Activated naive CD4-positive, alpha-beta T cell treated with anti-CD3 and anti-CD28 coated beads, Interleukin-2, amount 50 U/mL, for 72 hours (primary cell): Measurements from ENCODE around the gene GNAO1. TPM values are rescaled to one million over a fixed set of nuclear protein-coding genes. Genes with fewer than 3 reads are reported as not detected.
A peak's percentile ranks its signal among the peaks of the same experiment; 100 is the strongest.

ENCODE experiments used
- ATAC-seq, 2 donors: fragments of 150-1000 bp; cut with Tn5 transposase; 2 replicates each; pipeline ENCODE4 v1.10.0; 2021; ENCODE audit warnings: mild to moderate bottlenecking in 2 of 2, moderate library complexity in 2 of 2
- DNase-seq, 2 donors: peaks; one replicate each; pipeline ENCODE4 v3.0.0; 2021 to 2022; ENCODE audit warnings: low spot score in 2 of 2
- H3K27ac Mint-ChIP-seq, 2 donors: one replicate each; pipeline ENCODE4 v1.8.0; 2022; ENCODE audit warnings: mild to moderate bottlenecking in 2 of 2, mixed read lengths in 2 of 2
- H3K36me3 Mint-ChIP-seq, 2 donors: one replicate each; pipeline ENCODE4 v1.8.0; 2022; ENCODE audit warnings: mixed read lengths in 2 of 2
- H3K9me3 Mint-ChIP-seq, 2 donors: one replicate each; pipeline ENCODE4 v1.8.0; 2022; ENCODE audit warnings: mixed read lengths in 2 of 2
- total RNA-seq, 2 donors: library from RNA; stranded (reverse); gene quantifications; one replicate each; pipeline ENCODE4 v1.2.3, GENCODE V29; 2022

GNAO1 gene
- total RNA-seq, 2 donors from 2014 or later = 0.25 to 0.37 TPM

DNA sequence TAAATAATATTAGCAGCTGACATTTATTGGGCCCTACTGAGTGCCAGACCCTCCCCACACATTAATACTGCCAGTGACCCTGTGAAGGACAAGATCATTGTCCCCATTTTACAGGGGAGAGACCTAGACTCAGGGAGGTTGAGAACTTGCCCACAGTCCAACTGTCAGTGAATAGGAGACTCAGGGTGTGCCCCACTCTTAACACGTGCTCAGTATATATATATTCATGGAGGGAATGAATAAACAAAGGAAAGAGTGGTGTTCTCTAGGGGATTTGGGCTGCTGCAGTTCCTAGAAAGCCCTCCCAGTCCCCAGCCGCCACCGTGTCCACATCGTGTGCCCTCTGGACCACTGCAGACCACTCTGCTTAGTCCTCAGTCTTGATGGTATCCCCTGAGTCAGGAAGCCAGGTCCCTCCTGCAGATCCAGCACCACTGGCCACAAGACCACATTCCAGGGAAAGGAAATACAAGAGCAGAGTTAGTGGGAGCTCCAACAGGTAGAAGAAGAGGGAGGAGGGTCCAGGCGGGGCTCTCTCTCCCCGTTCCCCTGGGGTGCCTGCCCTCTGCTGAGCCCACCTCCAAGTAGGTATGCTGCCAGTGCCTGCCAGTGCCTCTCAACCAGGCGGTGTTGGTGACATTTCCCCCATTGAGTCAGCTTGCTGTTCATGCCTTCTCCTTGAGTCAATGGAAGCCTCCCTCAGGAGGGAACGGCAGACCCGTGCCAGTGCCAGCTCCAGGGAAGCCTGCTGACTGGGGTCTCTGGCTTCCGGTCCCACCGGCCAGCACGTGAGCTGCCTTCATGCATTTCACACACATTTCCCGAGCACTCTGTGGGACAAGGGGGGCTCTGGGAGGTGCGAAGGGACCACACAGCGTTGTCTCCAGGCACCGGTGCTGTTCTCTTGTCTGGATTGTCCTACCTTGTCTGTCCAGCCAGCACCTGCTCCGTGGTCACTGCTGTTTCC lies 75.6 kb downstream of the GNAO1 start:
- H3K36me3 Mint-ChIP-seq = no peaks in the 10 kb centered on the region
- DNase-seq (no peak), ATAC-seq (no peak)
- H3K9me3 Mint-ChIP-seq = no peaks in the 10 kb centered on the region
- H3K27ac Mint-ChIP-seq = no peak overlapping the region

DNA sequence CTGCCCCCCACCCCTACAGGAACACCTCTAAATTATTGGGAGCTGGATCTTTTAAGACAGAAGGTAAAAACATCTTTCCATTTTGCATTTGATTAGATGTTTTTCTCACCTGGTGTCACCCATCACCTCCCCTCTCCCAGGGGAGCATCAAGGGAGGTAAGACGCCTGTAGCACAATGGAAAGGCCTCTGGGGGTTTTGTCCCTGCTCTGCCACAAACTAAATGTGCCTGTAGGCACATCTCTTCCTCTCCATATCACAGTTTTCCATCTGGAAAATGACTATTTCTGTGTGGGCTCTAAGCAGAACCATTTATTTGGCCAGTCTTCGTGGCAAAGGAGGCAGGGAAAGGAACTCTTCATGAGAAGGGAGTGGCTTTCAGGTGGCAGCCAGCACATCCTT lies 76.6 kb downstream of the GNAO1 start:
- DNase-seq (no peak), ATAC-seq (no peak)
- H3K27ac Mint-ChIP-seq = no peak overlapping the region
- no peaks in the 10 kb centered on the region for H3K9me3 Mint-ChIP-seq
- no peaks in the 10 kb centered on the region for H3K36me3 Mint-ChIP-seq

DNA sequence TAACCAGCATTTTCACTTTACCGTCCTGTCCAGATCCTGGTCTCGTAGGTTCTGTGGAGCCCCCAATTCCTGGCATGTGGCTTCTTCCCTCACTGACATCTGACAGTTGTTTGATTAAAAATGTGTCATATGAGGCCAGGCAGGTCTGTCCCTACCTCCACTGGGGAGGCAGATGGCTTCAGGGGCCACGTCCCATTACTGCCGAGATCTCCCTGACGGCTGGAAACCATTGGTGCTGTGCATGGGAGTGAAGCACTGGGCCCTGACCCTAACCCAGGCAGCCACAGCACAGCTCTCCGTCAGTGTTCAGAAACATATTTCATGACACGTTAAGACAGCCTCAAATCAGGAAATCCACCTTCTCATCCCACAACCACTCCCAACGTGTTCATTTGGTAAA lies 77.5 kb downstream of the GNAO1 start:
- ATAC-seq (no peak), DNase-seq (no peak)
- Mint-ChIP-seq H3K27ac (no peak overlapping the region), H3K36me3 (no peaks in the 10 kb centered on the region), H3K9me3 (peaks cover 0 to under 1% of the 10 kb centered on the region in 2 donors)

DNA sequence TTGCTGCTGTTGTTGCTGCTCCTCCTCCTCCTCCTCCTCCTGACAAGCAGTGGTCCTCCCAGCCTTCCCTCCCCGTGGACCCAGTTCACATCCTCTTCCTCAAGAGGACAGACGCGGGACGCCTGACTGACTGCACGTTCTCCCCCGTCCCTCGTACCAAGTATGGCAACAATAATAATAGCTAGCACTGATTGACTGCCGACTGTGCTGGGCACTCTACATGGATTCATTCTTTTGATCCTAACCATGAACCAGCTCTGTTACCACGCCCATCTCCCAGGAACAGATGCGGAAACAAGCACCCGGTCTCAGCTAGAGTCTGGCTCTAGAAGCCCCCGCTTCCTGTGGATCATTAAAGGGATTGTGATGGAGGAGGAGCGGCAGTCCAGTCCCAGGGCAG lies 78.0 kb downstream of the GNAO1 start:
- peaks cover 0 to 4% of the 10 kb centered on the region in 2 donors for H3K9me3 Mint-ChIP-seq
- H3K36me3 Mint-ChIP-seq = peaks cover 0 to 4% of the 10 kb centered on the region in 2 donors
- ATAC-seq (no peak), DNase-seq (no peak)
- H3K27ac Mint-ChIP-seq = no peak overlapping the region

DNA sequence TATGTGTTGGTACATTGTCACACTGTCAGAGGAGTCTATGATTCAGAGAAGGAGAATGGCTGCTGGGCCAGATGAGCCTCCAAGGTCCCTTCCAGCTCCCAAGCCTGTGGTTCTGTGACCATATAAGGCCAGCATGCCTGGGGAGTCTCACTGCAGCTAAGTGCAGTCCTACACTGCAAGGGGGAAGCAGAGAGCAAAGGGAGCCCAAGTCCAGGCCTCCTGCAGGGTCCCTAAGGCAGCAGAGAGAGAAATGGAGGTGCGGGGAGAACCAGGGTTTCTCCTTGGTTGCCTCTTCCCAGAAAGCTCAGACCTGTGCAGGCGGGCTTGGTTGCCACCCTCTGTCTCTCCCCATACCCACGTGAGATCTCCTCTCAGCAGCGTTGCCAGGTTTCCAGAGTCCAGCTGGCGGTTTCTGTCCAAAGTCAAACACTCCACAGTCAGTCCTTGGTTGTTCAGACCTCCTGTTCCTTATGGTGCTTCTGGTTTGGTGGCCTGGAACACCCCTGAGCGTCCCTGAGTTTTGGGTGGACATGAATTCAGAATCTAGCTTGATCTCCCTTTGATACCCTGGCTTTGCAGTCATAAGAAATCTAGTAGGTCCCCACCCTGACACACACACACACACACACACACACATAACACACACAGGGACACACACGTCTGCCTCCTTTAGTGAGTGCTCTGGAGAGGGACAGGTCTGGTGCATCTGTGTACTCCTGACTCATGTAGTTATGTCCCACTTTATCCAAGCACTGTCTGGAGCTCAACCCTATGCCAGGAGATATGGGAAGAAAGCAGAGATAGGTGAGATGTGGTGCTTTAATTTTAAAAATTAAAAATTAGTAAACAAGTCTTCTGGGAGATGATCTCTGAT lies 78.8 kb downstream of the GNAO1 start:
- peaks cover 0 to 4% of the 10 kb centered on the region in 2 donors for H3K9me3 Mint-ChIP-seq
- DNase-seq (no peak), ATAC-seq (no peak)
- H3K36me3 Mint-ChIP-seq = peaks cover 0 to 6% of the 10 kb centered on the region in 2 donors
- no peak overlapping the region for H3K27ac Mint-ChIP-seq

DNA sequence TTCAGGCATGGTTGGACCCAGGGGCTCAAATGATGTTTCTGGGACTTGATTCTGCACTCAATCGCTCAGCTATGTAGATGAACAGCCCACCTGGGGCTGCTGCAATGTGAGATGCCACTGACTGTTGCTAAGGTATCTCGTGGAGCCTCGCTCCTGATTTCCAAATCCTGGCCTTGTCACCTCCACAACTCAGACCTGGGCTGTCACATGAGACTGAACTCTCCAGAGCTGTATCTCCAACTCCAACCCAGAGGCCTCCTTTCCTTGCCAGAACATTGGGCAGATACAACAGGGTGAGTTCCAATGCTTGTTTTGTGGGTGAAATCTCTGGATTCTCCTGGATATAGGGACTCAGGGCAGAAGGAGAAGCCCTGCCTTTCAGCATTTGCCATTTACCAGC lies 79.5 kb downstream of the GNAO1 start:
- H3K36me3 Mint-ChIP-seq = peaks cover 0 to 6% of the 10 kb centered on the region in 2 donors
- no peak overlapping the region for H3K27ac Mint-ChIP-seq
- DNase-seq = no peak
- ATAC-seq = no peak
- peaks cover 0 to 4% of the 10 kb centered on the region in 2 donors for H3K9me3 Mint-ChIP-seq

DNA sequence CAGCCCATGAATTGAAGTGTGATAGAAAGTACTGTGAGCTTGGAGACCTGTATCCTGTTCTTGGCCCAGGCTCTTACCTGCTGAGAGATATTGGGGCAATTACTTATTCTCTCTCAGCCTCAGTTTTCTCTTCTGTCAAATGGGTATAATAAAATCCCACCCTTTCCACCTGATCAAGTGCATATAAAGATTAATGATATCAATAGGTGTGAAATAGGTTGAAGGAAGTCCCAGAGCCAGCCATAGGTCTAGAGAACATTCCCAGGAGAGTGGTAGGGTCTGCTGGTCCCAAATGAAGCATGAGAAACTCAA lies 81.2 kb downstream of the GNAO1 start:
- peaks cover 0 to 4% of the 10 kb centered on the region in 2 donors for H3K9me3 Mint-ChIP-seq
- ATAC-seq (no peak), DNase-seq (no peak)
- H3K36me3 Mint-ChIP-seq = peaks cover 0 to 6% of the 10 kb centered on the region in 2 donors
- no peak overlapping the region for H3K27ac Mint-ChIP-seq

DNA sequence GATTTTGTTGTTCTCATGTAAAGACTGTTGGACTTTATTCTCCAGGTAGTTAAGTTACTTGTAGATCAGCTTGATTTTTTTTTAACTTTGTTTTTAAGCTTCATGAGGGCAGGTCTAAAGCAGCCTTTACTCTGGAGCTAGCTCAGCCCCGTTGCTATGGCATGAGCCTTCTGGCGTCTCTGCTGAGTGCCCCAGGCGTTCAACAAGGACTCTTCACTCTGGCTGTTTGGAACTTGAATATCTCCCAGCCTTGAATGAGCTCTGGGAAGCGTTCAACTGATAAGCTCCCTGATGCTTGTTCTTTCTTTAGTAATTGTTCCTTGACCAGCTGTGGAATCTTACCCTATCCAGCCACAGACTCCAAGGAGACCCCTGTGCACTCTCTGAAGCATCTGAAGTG lies 82.3 kb downstream of the GNAO1 start:
- peaks cover 0 to 6% of the 10 kb centered on the region in 2 donors for H3K36me3 Mint-ChIP-seq
- no peak for ATAC-seq
- H3K27ac Mint-ChIP-seq = no peak overlapping the region
- DNase-seq = no peak
- peaks cover 0 to 4% of the 10 kb centered on the region in 2 donors for H3K9me3 Mint-ChIP-seq

DNA sequence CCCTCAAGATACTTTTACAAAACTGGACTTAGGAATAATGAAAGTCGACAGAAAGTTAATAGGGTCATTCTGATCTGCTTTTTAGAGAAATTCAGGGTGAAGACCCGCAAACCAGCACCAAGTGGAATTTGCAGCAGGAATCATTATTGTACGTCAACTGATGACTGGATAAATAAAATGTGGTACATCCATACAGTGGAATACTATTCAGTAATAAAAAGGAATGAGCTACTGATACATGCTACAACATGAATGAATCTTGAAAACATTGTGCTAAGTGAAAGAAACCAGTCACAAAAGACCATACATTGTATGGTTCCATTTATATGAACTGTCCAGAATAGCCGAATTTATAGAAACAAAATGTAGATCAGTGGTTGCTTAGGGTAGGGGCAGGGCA lies 83.1 kb downstream of the GNAO1 start:
- Mint-ChIP-seq H3K36me3 (peaks cover 0 to 6% of the 10 kb centered on the region in 2 donors), H3K9me3 (peaks cover 0 to 4% of the 10 kb centered on the region in 2 donors), H3K27ac (no peak overlapping the region)
- DNase-seq = no peak
- no peak for ATAC-seq

DNA sequence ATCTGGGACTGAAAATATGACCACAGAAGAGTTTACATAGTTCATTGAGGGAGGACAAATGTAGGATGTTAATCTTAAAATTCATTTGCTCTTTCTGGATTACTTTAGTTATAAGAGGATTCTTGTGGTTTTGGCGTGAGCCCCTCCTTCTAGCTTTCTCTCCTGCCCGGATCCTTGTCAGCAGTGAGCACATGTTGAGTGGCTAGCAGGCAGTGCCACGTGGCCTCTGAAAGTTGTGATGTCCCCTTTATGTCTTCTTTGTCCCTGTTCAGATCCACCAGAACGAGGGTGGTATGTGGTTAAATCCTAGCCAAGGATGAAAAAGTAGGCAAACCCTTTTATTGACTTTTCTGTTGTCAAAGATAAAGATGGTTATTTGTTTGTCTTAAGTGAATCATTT lies 83.8 kb downstream of the GNAO1 start:
- Mint-ChIP-seq H3K27ac (no peak overlapping the region), H3K36me3 (peaks cover 0 to 6% of the 10 kb centered on the region in 2 donors), H3K9me3 (peaks cover 0 to 4% of the 10 kb centered on the region in 2 donors)
- DNase-seq = no peak
- no peak for ATAC-seq

DNA sequence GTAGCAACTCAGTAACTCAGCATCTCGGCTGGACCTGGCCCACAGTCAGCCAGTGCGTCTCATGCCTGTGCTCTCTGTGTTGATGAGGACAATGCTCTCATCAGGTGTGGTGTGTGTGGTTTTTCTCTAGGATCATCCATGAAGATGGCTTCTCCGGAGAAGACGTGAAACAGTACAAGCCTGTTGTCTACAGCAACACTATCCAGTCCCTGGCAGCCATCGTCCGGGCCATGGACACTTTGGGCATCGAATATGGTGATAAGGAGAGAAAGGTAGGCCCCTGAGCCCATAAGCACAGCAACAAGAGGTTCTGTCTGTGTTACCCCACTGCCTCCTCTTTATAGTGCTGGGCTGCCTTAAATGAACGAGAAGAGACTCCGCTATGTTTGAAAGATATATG lies 84.5 kb downstream of the GNAO1 start:
- Mint-ChIP-seq H3K36me3 (peaks cover 0 to 6% of the 10 kb centered on the region in 2 donors), H3K9me3 (peaks cover 0 to 4% of the 10 kb centered on the region in 2 donors), H3K27ac (no peak overlapping the region)
- ATAC-seq = no peak
- no peak for DNase-seq

DNA sequence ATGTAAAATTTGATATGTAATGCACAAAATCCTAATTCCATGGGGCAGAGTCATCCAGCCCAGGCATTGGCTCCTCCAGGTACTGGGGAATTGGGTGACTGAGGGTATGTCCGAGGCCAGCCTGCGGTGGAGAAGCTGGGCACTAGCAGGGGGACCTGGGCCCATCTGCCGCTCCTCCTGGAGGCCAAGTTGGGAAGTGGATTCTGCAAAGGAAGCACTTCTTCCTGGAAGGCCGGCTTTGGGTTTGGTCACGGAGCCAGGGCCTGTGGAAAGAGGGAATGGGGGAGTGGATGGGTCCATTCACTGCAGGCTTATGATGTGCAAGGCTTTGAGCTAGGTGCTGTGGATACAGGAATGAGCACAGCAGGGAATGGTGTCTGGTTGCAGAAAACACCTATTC lies 85.8 kb downstream of the GNAO1 start:
- DNase-seq = no peak
- ATAC-seq = no peak
- Mint-ChIP-seq H3K9me3 (peaks cover 0 to 4% of the 10 kb centered on the region in 2 donors), H3K36me3 (peaks cover 0 to 6% of the 10 kb centered on the region in 2 donors), H3K27ac (no peak overlapping the region)

DNA sequence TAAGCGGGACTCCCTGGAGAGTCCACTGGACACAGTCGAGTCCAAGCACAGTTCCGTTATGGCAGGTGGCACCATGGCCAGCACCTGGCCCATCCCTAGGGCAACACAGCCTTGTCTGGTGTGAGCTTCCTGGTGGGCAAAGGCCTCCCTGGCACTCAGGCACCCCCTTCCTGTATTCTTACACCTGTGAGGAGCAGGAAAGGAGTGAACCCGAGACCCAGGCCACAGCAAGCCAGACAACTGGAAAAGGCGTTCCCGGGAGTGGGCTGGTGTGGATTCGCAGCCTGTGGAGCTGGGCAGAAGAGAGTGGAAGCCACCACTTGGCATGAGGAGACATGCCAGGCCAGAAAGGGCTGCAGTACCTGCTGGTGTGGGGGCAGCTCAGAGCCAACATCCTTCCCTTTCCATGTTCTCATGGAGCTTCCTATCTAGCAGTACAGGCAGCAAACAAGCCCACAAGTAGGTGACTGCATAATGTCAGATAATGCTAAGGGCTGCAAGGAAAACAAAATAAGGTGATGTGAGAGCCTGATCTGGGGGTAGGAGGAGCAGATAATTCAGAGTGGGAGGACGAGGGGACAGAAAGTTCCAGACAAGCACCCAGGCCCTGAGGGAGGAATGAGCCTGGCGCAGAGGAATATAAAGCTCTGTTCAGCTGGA lies 87.0 kb downstream of the GNAO1 start:
- H3K27ac Mint-ChIP-seq = no peak overlapping the region
- ATAC-seq (no peak), DNase-seq (no peak)
- peaks cover 0 to 4% of the 10 kb centered on the region in 2 donors for H3K9me3 Mint-ChIP-seq
- H3K36me3 Mint-ChIP-seq = peaks cover 0 to 6% of the 10 kb centered on the region in 2 donors

DNA sequence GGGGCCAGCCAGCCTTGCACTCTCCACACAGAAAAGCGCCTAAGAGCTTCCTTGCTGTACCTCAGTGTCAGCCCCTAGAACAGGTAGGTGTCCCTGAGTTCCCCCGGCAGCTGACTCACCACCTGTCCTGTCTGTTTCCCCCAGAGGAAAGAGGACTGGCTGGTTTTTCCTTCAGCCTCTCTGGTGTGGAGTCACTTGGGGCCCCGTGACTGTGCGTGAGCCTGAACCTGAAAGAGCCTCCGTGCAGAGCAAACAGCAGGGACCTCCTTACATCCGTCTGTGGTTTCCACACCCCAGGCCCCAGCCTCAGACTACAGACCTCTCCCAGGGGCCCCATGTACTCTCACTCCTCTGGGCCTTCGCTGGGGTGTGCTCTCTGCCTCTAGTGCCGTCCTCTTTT lies 87.8 kb downstream of the GNAO1 start:
- H3K9me3 Mint-ChIP-seq = peaks cover 0 to under 1% of the 10 kb centered on the region in 2 donors
- ATAC-seq = peak; percentile 92 to 99
- H3K27ac Mint-ChIP-seq = peak overlapping the region in 1 of 2 donors; percentile 12
- peaks cover 0 to 3% of the 10 kb centered on the region in 2 donors for H3K36me3 Mint-ChIP-seq
- peak in 1 of 2 donors; percentile 45 for DNase-seq

DNA sequence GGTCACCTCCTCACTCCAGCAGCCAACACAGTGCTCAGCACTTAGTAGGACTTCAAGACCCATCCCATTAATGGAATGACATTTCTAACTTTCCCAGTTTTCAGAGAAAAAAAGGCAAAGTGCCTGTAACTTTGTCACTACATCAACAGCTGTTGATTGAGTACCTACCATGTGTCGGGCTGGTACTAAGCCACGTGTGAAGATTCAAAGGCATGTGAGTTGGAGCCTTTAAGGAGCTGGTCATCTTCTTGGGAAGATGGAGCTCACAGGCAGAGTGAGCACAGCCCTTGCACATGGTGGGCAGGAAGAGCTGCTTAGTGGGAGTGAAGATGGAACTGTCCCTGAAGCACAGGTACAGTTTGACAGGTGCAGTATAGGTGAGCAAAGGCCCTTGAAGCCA lies 88.6 kb downstream of the GNAO1 start:
- ATAC-seq = no peak
- DNase-seq = no peak
- Mint-ChIP-seq H3K27ac (peak overlapping the region in 1 of 2 donors; percentile 12), H3K9me3 (no peaks in the 10 kb centered on the region), H3K36me3 (no peaks in the 10 kb centered on the region)

DNA sequence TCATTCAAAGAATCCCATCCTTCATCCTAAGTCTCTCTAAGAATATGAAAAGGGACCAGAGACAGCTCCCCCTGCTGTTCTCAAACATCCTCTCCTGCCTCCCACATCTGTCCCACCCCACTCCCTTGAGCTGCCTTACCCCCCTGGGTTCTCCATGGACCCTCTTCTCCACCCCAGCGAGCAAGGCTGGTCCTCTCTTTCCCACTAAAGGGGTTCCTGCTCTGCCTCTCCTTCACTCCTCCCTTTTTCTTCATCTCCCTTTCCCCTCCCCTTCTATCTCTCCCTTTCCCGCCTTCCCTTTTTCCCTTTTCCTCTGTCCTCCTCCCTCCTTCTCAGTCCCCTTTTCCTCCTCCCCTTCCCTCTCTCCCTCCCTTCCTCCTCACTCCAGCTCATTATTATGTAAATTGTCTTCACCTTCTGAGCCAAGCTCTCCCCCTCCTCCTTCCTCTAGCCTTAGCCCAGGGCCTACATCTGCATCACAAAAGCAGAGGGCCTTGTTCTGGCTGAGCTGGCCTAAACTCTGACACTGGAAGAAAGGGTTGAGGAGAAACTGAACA lies 90.0 kb downstream of the GNAO1 start:
- no peaks in the 10 kb centered on the region for H3K9me3 Mint-ChIP-seq
- DNase-seq = no peak
- H3K36me3 Mint-ChIP-seq = no peaks in the 10 kb centered on the region
- ATAC-seq = no peak
- H3K27ac Mint-ChIP-seq = no peak overlapping the region
